ENCODE measurements around the gene SMARCAL1. TPM values are rescaled to one million over a fixed set of nuclear protein-coding genes. Genes with fewer than 3 reads are reported as not detected.

Gene SMARCAL1
- total and polyA plus RNA-seq, 2 experiments from 2014 or later = 10.3 to 17.2 TPM

- TF ChIP-seq ZNF462 (CRISPR knock-in tag; IDR thresholded peaks at IDR 0.05) (no peak), ETS1 (IDR thresholded peaks at IDR 0.05) (no peak), EZH2phosphoT487 (IDR thresholded peaks at IDR 0.05; ENCODE audit: unreplicated experiment) (no peak)
These were observed 26.8 kb upstream of the SMARCAL1 start (continued) for GRCh38 chr2:216385478-216385877.

- Histone ChIP-seq H3K27me3 (ENCODE audit: insufficient read depth) (no peaks in the 10 kb centered on the region), H3K79me2 (replicated peaks; ENCODE audit: insufficient read depth) (no peaks in the 10 kb centered on the region), H2AFZ (no peak overlapping the region), H3K27ac (ENCODE audit: low read depth) (no peak overlapping the region), H4K20me1 (replicated peaks; ENCODE audit: insufficient read depth) (no peaks in the 10 kb centered on the region), H3K9me2 (ENCODE audit: insufficient read depth) (0 out of 2 replicates have a peak, but pooled peaks cover 4% of the 10 kb centered on the region), H3K4me1 (ENCODE audit: insufficient read depth) (peaks cover 9% of the 10 kb centered on the region; the same call in 1 of the 2 replicates), H3F3A (replicated peaks; ENCODE audit: low read depth) (peaks cover 1% of the 10 kb centered on the region; the same call in 1 of the 2 replicates), H3K36me3 (ENCODE audit: insufficient read depth) (no peaks in the 10 kb centered on the region), H3K4me3 (no peak overlapping the region), H3K4me2 (no peak overlapping the region)
- Mint-ChIP-seq H3K27ac (no peak overlapping the region), H3K9me3 (peaks cover 4% of the 10 kb centered on the region; the same call in 2 of the 3 replicates), H3K4me3 (no peak overlapping the region), H3K4me1 (peaks cover 9% of the 10 kb centered on the region), H3K36me3 (ENCODE audit: low read depth) (no peaks in the 10 kb centered on the region), H3K27me3 (ENCODE audit: insufficient read depth, low read depth, poor library complexity) (peaks cover 3% of the 10 kb centered on the region)
- DNase-seq (ENCODE audit: low spot score) (no peak), ATAC-seq (no peak)
- TF ChIP-seq CREB1 (CRISPR knock-in tag; IDR thresholded peaks at IDR 0.05; ENCODE audit: low read depth) (no peak), ZNF331 (CRISPR knock-in tag; IDR thresholded peaks at IDR 0.05; ENCODE audit: low read depth) (no peak), STAT1 (IDR thresholded peaks at IDR 0.05; ENCODE audit: unreplicated experiment) (no peak), ZNF114 (CRISPR knock-in tag; IDR thresholded peaks at IDR 0.05) (no peak), EZH2phosphoT487 (IDR thresholded peaks at IDR 0.05; ENCODE audit: unreplicated experiment) (no peak), POLR2AphosphoS5 (IDR thresholded peaks at IDR 0.05; ENCODE audit: low read depth) (no peak), CTCF (conservative IDR thresholded peaks at IDR 0.05; ENCODE audit: low read depth in 2 of 2) (no peak), EZH2 (IDR thresholded peaks at IDR 0.05; ENCODE audit: low read depth, unreplicated experiment) (no peak), ETS1 (IDR thresholded peaks at IDR 0.05) (no peak), NANOG (IDR thresholded peaks at IDR 0.05; ENCODE audit: borderline replicate concordance) (no peak)
These were observed 25.0 kb upstream of the SMARCAL1 start for GRCh38 chr2:216387262-216387661.

All from GM23338 (cell line).